ENCODE data around the gene CCDC85A.

CCDC85A gene

GRCh38 chr2:56314371-56314770 is 130.6 kb downstream of the CCDC85A start:
- no peak for DNase-seq

DNA sequence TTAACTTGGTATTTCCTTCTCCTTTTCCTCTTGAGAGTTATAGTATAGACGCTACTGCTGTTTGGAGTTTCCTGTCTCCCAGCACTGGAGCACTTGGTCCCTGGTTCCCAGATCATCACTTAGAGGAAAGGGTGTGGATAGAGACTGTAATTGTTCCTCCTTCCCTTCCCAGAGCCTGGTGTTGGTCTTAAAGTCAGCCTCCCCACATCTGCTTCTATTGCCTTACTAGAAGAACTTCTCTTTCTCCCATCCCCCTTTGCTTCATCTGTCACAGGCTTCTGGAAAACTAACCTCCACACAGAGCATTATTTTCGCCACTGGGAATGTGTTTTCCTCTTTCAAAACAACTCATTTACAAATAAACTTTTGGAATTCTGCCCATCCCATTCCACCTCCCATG is 131.0 kb downstream of the CCDC85A start:
- DNase-seq, result no peak

DNA sequence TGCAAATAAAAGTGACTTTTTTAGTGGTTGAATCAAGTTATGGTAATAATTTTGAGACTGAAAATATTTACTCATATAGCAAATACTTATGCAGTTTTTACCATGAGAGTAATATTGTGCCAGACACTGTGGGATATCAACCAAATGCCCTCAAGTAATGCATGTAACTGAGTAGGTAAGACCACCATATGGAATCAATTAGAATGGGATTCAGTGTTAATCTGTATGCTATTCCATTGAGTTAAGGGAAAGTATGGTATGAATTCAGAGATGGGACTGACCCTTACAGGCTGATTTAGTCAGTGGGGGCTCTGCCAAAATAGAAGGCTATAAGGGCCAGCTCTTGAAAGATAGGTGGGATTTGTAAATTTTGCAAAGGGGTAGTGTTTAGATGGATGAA is 131.6 kb downstream of the CCDC85A start:
- DNase-seq, result no peak

- DNase-seq, result no peak
Measured at GRCh38 chr2:56316011-56316410, 132.2 kb downstream of the CCDC85A start.

GRCh38 chr2:56318147-56318546 is 134.4 kb downstream of the CCDC85A start:
- DNase-seq, result no peak

DNA sequence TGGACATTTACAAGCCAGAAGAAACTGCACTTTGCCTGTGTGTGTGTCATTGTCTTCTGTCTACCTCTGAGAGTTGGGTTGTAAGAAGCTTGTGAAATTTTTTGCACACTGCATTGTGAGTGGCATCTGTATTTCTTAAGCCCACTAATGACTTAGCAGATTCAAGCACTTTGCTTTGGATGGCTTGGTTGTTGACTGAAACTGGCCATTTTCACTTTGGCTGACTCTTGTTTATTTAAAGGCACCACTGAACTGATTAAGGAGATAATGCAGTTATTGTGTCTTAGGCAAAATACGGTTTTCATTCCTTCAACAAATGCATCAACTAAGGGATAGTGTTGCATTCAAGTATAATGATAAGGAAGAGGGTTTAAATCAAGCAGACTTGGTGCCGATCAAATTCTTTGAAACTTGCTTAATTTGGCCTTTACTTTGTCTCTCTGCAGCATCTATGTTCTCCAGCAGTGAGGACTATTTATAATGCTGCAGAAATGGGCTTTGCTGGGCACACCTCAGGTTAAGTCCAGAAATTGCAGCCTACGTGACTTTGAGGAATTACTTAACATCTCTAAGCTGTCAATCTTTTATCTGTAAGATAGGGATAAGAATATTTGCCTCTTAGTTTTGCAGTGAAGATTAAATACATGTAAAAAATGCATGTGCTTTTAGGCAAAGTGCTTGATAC is 142.0 kb downstream of the CCDC85A start:
- DNase-seq, result no peak

- DNase-seq, result no peak
Measured at GRCh38 chr2:56326346-56326741, 142.6 kb downstream of the CCDC85A start.

DNA sequence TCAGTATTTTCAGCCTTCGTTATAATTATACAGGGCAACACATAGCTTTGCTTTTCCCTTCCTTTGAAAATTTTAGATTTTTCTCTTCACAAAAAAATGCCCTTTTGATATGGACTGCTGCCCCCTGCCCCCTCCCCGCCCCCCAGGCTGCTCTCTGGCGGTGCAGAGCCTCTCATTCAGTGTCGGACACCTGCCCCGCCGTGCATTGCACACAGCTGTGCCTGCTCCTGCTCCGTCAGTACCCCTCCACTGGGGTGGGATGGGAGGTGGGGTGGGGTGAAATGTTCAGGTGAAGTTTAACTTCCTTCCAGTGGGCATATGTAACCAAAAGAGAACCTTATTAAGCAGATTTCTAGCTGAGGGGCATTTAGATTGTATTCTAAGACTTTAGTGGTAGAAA is 148.0 kb downstream of the CCDC85A start:
- no peak for DNase-seq

DNA sequence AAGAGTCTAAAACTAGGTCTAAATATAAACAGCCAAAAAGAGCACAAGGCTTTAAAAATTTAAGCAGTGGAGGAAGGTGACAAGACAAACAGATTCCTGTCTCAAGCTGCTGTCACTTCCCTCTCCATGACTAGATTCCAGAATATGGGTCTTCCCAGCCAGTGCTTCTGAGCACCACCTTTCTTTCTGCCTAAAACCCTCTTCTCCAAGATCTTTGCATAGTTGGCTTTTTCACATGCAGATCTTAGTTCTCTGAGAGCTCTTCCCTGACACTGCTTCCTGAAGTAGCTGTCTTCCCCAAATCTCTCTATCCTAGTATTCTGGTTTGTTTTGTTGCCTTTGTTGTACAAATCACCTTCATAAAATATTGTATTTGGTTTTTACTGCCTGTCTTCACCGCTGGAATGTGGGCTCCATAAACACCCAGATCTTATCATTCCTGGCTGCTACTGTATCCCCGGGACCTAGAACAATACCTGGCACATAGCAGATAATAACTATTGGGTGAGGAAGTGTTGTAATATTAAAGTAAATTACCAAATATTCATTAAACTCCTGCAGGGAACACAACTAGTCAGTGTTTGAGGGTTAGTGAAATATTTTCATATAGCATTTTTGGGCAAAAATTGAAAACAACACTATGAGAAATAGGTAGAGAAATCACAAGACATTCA is 150.2 kb downstream of the CCDC85A start:
- DNase-seq, result no peak

DNA sequence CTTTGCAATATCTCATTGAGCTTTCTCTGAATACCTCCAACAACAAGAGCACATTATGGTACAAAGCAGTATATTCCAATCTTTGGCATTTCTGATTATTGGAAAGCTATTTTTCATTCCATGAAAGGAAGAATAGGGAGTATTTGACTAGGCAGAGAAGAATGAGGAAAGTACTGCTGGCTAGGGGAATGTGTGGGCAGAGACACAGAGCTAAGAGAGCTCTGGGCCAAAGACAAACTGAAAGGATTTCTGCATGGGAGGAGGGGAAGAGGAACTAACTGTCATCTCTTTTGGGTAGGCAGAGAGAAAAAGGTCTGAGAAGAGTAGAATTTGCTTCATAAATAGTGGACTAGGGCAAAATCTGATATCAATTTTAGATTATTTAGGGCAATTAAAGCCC is 150.8 kb downstream of the CCDC85A start:
- DNase-seq, result no peak

GRCh38 chr2:56335101-56335500 is 151.3 kb downstream of the CCDC85A start:
- no peak for DNase-seq

- peak; percentile 66 to 89 for DNase-seq
Measured at GRCh38 chr2:56337342-56337741, 153.6 kb downstream of the CCDC85A start.

- no peak for DNase-seq
Measured at GRCh38 chr2:56338232-56338631, 154.4 kb downstream of the CCDC85A start.

DNA sequence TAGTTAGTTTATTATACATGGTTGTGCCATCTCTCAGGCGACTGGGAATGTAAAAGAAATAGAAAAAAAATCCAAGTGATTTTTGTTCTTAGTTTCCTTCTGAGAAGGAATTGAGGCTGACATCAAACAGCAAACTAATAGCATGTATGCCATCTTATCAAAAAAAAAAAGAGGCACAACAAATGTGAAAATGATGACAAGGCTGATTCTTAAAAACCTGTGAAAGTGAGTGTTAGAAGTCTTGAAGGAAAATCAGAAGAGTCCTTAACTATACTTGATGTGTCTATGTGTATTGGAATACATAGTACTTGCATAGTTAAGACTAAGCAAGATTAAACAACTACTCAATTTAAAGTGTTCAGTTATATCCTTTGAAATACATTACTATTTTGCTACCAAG is 161.0 kb downstream of the CCDC85A start:
- DNase-seq, result no peak

GRCh38 chr2:56347881-56348280 is 164.1 kb downstream of the CCDC85A start:
- DNase-seq, result no peak

DNA sequence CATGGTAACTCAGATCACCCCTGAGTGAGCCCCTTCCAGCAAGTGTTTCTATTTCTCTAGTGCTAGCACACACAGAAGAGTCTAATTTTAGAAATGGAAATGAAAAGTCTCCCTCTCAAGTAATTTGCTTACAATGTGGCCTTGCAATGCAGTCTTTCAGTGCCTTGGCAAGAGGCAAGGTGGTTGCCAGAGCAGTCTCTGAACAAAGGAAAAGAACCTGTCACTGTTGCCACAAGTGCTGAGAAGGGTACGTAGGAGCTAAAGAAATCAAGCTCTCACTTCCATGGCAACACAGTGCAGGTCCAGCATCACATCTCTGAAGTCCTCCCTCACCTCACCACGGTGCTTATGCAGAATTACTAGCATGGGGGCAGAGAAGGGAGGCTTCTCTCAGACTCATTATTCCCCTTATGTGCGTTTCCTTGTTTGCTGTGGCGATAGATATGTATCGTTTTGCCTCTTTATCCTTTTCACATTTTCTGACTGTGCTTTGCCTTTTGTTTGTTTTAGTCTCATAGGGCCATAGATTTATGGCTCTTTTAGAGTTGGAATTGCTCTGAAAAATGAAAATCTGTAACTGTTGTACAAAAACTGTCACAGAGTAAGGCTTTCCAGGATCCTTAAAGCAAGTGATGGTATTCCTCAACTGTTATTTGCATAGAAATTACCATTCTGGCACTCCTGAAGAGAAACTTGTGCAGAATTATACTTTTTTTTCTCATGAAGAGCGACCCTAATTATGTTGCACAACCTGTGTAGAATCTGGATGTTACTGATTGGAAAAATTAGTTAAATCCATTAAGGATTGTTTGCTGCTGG is 164.8 kb downstream of the CCDC85A start:
- peak in 1 of 2 experiments; percentile 5 for DNase-seq

DNA sequence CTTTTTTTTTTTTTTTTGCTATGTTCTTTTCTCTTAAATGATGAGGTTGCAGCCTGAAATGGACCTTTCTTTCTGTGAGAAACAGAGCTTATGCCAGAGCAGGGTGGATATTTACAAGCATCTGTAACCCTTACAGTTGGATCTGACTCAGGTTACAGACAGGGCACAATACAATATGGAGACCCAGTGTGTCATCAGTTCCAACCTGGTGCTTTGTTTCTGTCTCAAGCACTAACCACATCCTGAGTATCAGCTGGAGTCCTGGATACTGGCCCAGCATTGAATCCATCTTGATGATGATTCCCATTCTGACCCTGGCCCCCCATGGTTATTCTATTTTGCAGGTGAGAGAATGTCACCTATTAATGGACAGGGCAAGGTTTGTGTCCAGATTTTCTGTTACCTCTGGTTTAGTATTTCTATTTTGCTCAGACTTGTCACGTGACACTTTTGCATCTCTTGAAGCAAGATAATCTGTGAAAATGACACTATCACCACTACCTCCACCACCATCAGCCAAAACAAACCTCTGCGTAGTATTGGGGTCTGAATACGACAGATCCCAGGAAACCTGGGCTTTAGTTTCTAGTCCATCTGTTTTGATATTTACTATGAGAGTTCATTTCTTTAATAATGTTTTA is 174.0 kb downstream of the CCDC85A start:
- DNase-seq, result peak; percentile 24 to 76

DNA sequence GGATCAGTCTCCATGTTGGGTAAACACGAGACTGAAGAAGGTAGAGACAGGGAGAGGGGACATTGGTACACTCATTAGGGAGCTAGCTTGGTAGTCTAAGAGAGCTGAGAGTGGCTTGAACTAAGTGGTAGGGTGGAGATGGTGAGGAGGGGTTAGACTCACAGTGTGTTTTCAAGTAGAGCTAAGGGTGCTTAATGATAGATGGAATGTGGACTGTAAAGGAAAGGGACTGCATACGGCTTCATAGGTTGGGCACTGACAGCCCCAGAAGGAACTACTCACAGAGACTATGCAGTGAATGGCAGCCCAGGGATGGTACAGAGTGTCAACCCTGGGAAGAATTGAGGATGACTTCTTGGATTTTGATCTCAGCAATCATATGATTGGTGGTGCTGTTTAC is 178.1 kb downstream of the CCDC85A start:
- DNase-seq, result no peak

- DNase-seq, result no peak
Measured at GRCh38 chr2:56364902-56365301, 181.1 kb downstream of the CCDC85A start.

- DNase-seq, result no peak
Measured at GRCh38 chr2:56369316-56369715, 185.5 kb downstream of the CCDC85A start.

- DNase-seq, result no peak
Measured at GRCh38 chr2:56372071-56372656, 188.4 kb downstream of the CCDC85A start.

GRCh38 chr2:56375251-56375650 is 191.5 kb downstream of the CCDC85A start:
- DNase-seq, result no peak
